Uterus (tissue), 2 donors: Measurements from ENCODE around the gene GPR142.

Source experiments
- POLR2A ChIP-seq, 2 donors: fragments of 450-650 bp; IDR thresholded peaks; one replicate each; pipeline ENCODE4 v1.6.1; 2016; ENCODE audit warnings: antibody characterized with exemption in 2 of 2, mild to moderate bottlenecking in 1 of 2, moderate library complexity in 1 of 2
- TF ChIP-seq, protein P1 (sequence below), 4 experiments: fragments of 200-600 bp in 2 of 4; fragments of 450-650 bp in 2 of 4; sonication (generic) in 2 of 4; IDR thresholded peaks; one replicate each; pipeline ENCODE4 v1.5.1; 2016 to 2019; ENCODE audit warnings: antibody characterized with exemption in 4 of 4, mild to moderate bottlenecking in 2 of 4, moderate library complexity in 1 of 4

DNA sequence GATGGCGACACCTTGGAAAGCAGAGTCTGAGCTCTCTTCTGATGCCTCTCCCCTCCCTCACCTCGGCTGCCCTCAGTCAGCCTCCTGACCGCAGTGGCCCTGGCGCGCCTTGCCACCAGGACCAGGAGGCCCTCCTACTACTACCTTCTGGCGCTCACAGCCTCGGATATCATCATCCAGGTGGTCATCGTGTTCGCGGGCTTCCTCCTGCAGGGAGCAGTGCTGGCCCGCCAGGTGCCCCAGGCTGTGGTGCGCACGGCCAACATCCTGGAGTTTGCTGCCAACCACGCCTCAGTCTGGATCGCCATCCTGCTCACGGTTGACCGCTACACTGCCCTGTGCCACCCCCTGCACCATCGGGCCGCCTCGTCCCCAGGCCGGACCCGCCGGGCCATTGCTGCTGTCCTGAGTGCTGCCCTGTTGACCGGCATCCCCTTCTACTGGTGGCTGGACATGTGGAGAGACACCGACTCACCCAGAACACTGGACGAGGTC is 4.4 kb downstream of the GPR142 start:
- TF ChIP-seq, protein P1, sequence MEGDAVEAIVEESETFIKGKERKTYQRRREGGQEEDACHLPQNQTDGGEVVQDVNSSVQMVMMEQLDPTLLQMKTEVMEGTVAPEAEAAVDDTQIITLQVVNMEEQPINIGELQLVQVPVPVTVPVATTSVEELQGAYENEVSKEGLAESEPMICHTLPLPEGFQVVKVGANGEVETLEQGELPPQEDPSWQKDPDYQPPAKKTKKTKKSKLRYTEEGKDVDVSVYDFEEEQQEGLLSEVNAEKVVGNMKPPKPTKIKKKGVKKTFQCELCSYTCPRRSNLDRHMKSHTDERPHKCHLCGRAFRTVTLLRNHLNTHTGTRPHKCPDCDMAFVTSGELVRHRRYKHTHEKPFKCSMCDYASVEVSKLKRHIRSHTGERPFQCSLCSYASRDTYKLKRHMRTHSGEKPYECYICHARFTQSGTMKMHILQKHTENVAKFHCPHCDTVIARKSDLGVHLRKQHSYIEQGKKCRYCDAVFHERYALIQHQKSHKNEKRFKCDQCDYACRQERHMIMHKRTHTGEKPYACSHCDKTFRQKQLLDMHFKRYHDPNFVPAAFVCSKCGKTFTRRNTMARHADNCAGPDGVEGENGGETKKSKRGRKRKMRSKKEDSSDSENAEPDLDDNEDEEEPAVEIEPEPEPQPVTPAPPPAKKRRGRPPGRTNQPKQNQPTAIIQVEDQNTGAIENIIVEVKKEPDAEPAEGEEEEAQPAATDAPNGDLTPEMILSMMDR (IDR thresholded peaks at IDR 0.05), result no peak
- no peak for TF ChIP-seq POLR2A (IDR thresholded peaks at IDR 0.05)
